K562 (cell line): ENCODE measurements around the gene ELOVL1. TPM values are rescaled to one million over a fixed set of nuclear protein-coding genes. Genes with fewer than 3 reads are reported as not detected.
A peak's percentile ranks its signal among the peaks of the same experiment; 100 is the strongest.

Source experiments
- ATAC-seq: fragments of 200-7000 bp; cut with Tn5 transposase; 3 replicates; pipeline ENCODE4 v1.9.1; 2020; ENCODE audit warnings: moderate library complexity
- BruUV-seq: library from RNA; stranded (reverse); fragments of 400-500 nt; replicated peaks from 2 replicates; lab custom pipeline; 2021; lab: Mats Ljungman, UMichigan
- CTCF ChIA-PET: fragments of 300-600 bp; formaldehyde crosslinking; extraction: SDS; loops from one replicate; lab custom pipeline; 2021; ENCODE audit warnings: low intra/inter-chr PET ratio; lab: Yijun Ruan, JAX
- POLR2A ChIA-PET: fragments of 300-600, 350-650 bp; sonication (Branson Sonifier 250); formaldehyde crosslinking; extraction: SDS; loops from one replicate; lab custom pipeline; 2021; ENCODE audit warnings: antibody characterized with exemption, inconsistent platforms; lab: Yijun Ruan, JAX
- DNase-seq, 4 experiments: peaks; one replicate each; pipeline versions ENCODE4 v3.0.0 to v3.0.0-alpha.2; 2011 to 2018; ENCODE audit warnings: low spot score in 3 of 4, mixed read lengths in 3 of 4; ENCODE audit errors: extremely low read depth in 1 of 4
- FAIRE-seq: peaks from 2 replicates; lab custom pipeline; 2011; peaks lifted over from hg19 to GRCh38; lab: Jason Lieb, UNC
- H2AFZ ChIP-seq: 2 replicates; pipeline ENCODE4 v1.6.0; 2011; ENCODE audit warnings: low read depth, low read length, control low read depth, inconsistent platforms
- H3K27ac ChIP-seq: fragments of 200-600 bp; 3 replicates; pipeline ENCODE4 v1.8.0; 2011; ENCODE audit warnings: low read depth, mild to moderate bottlenecking, control low read depth, inconsistent platforms, low read length, moderate library complexity, mixed read lengths; ENCODE audit errors: extremely low read depth
- H3K27me3 ChIP-seq, 2 experiments: fragments of 300-600 bp in 1 of 2; 2 replicates in 1 of 2; 3 replicates in 1 of 2; pipeline versions ENCODE4 v1.6.0 to v1.8.0; 2011; ENCODE audit warnings: inconsistent platforms in 2 of 2, low read length in 2 of 2, mild to moderate bottlenecking in 1 of 2, mixed read lengths in 1 of 2, moderate library complexity in 1 of 2; ENCODE audit not compliant: control insufficient read depth in 2 of 2, insufficient read depth in 2 of 2
- H3K36me3 ChIP-seq: fragments of 300-600 bp; 3 replicates; pipeline ENCODE4 v1.8.0; 2011; ENCODE audit warnings: mild to moderate bottlenecking, low read length, inconsistent platforms; ENCODE audit not compliant: control insufficient read depth, insufficient read depth
- H3K4me1 ChIP-seq, 2 experiments: fragments of 200-600 bp in 1 of 2; replicated peaks in 1 of 2; 2 replicates in 1 of 2; 3 replicates in 1 of 2; pipeline versions ENCODE4 v1.5.1 to v1.8.0; 2011; ENCODE audit warnings: inconsistent platforms in 2 of 2, low read length in 2 of 2, mild to moderate bottlenecking in 1 of 2, mixed read lengths in 1 of 2, moderate library complexity in 1 of 2; ENCODE audit not compliant: control insufficient read depth in 2 of 2, insufficient read depth in 2 of 2
- H3K4me2 ChIP-seq: 2 replicates; pipeline ENCODE4 v1.6.1; 2011; ENCODE audit warnings: low read length, control low read depth, inconsistent platforms, mixed read lengths; ENCODE audit not compliant: insufficient read depth
- H3K4me3 ChIP-seq: fragments of 200-600 bp; sonication (generic), shearing (Covaris generic); 2 replicates; pipeline ENCODE4 v1.5.1; 2016; ENCODE audit warnings: control low read depth, inconsistent platforms
- H3K79me2 ChIP-seq: fragments of 200-600 bp; 3 replicates; pipeline ENCODE4 v1.8.0; 2011; ENCODE audit warnings: low read length, inconsistent platforms; ENCODE audit not compliant: control insufficient read depth, insufficient read depth
- H3K9ac ChIP-seq, 2 experiments: 2 replicates each; pipeline versions ENCODE4 v1.6.0 to v1.6.1; 2011; ENCODE audit warnings: low read depth in 2 of 2, low read length in 2 of 2, control low read depth in 1 of 2, inconsistent platforms in 1 of 2, mild to moderate bottlenecking in 1 of 2, mixed read lengths in 1 of 2; ENCODE audit not compliant: insufficient read depth in 1 of 2
- H3K9me1 ChIP-seq: one replicate; pipeline ENCODE4 v1.6.0; 2011; ENCODE audit warnings: inconsistent platforms, mild to moderate bottlenecking, low read length, moderate library complexity; ENCODE audit not compliant: control insufficient read depth, insufficient read depth
- H3K9me3 ChIP-seq: replicated peaks from 2 replicates; pipeline ENCODE4 v1.5.1; 2011; ENCODE audit warnings: low read depth, low read length, inconsistent platforms; ENCODE audit not compliant: control insufficient read depth, insufficient read depth
- H4K20me1 ChIP-seq: replicated peaks from 2 replicates; pipeline ENCODE4 v1.6.1; 2011; ENCODE audit warnings: low read length, inconsistent platforms, mixed read lengths; ENCODE audit not compliant: control insufficient read depth, insufficient read depth
- ARNT ChIP-seq, 2 experiments: fragments of 450-650 bp; IDR thresholded peaks; 2 replicates each; pipeline ENCODE4 v1.6.1; 2016; ENCODE audit warnings: mild to moderate bottlenecking in 1 of 2
- ESRRB ChIP-seq: fragments of 250-450 bp; sonication (Bioruptor Pico); IDR thresholded peaks from 2 replicates; pipeline ENCODE4 v1.5.0; 2020; ENCODE audit warnings: mild to moderate bottlenecking, moderate library complexity, borderline replicate concordance
- FIP1L1 ChIP-seq: fragments of 200-400 bp; formaldehyde crosslinking; IDR thresholded peaks from 2 replicates; pipeline ENCODE4 v1.6.1; 2018; ENCODE audit warnings: mild to moderate bottlenecking, low read depth, low read length; ENCODE audit not compliant: poor library complexity, severe bottlenecking
- GABPB2 ChIP-seq: fragments of 250-450 bp; sonication (Bioruptor Pico); conservative IDR thresholded peaks from 2 replicates; pipeline ENCODE4 v1.5.1; 2021; ENCODE audit warnings: mild to moderate bottlenecking
- HINFP ChIP-seq: fragments of 450-650 bp; conservative IDR thresholded peaks from 2 replicates; pipeline ENCODE4 v1.6.1; 2016; ENCODE audit warnings: missing genetic modification characterization, low read depth, mild to moderate bottlenecking, control low read depth, missing compliant biosample characterization
- MAFG ChIP-seq: fragments of 450-650 bp; conservative IDR thresholded peaks from 2 replicates; pipeline ENCODE4 v1.6.1; 2016; ENCODE audit warnings: missing genetic modification characterization, missing compliant biosample characterization
- PHF21A ChIP-seq: fragments of 450-650 bp; IDR thresholded peaks from 2 replicates; pipeline ENCODE4 v1.6.1; 2017; ENCODE audit warnings: low read depth, borderline replicate concordance
- SREBF1 ChIP-seq: fragments of 150-350 bp; IDR thresholded peaks from 2 replicates; pipeline ENCODE4 v1.6.1; 2014; ENCODE audit warnings: antibody characterized with exemption, low read depth, low read length, borderline replicate concordance
- STAT5A ChIP-seq: IDR thresholded peaks from 2 replicates; pipeline ENCODE4 v1.6.1; 2012; ENCODE audit warnings: low read length, inconsistent platforms, borderline replicate concordance
- ZNF316 ChIP-seq: fragments of 450-650 bp; IDR thresholded peaks from 2 replicates; pipeline ENCODE4 v1.6.1; 2016
- WGBS: fragments of 100-300 bp; shearing (Covaris generic); methylation state at CpG from one replicate; pipeline ENCODE4 v1.1.6; 2016; ENCODE audit warnings: low coverage, mixed read lengths; ENCODE audit not compliant: insufficient coverage; ENCODE audit errors: missing lambda C conversion rate; 5-methylcytosine and 5-hydroxymethylcytosine counted together
- in situ Hi-C: fragments of 300-500 bp; cut with MboI; formaldehyde crosslinking; loops from 4 replicates; pipeline ENCODE4 v1.15.0; 2018; ENCODE audit warnings: inconsistent platforms, mixed read lengths
- intact Hi-C: fragments of 100-400 bp; cut with micrococcal nuclease; formaldehyde crosslinking; loops from 2 replicates; pipeline ENCODE4 v1.14.2; 2022
- polyA plus RNA-seq, 8 experiments: library from polyadenylated mRNA; depleted of rRNA in 4 of 8; stranded (reverse) in 5 of 8; unstranded in 3 of 8; fragments of >200 nt; fragmentation: Nextera tagmentation in 2 of 8; fragmentation: Illumina TruSeq in 1 of 8; extraction: Ambion mirVana in 2 of 8; extraction: Trizol in 1 of 8; gene quantifications; 2 replicates each; pipeline versions ENCODE4 v1.2.1 to v1.2.3, GENCODE V29; 2011 to 2014; ENCODE audit warnings: inconsistent platforms in 1 of 8, missing spikeins in 1 of 8
- total RNA-seq, 7 experiments: library from RNA; depleted of rRNA in 6 of 7; stranded (reverse); fragments of >200 nt in 6 of 7; fragmentation: Illumina TruSeq in 2 of 7; extraction: Trizol in 2 of 7; gene quantifications; 2 replicates each; pipeline versions ENCODE4 v1.2.1 to v1.2.3, GENCODE V29; 2011 to 2021; ENCODE audit warnings: low replicate concordance in 1 of 7

Gene ELOVL1
- total and polyA plus RNA-seq, 9 of the 15 experiments (the other 6 are each of a cell fraction or from before 2014, with no cell fraction given): 51.0 to 157 (median 70.3) TPM

DNA sequence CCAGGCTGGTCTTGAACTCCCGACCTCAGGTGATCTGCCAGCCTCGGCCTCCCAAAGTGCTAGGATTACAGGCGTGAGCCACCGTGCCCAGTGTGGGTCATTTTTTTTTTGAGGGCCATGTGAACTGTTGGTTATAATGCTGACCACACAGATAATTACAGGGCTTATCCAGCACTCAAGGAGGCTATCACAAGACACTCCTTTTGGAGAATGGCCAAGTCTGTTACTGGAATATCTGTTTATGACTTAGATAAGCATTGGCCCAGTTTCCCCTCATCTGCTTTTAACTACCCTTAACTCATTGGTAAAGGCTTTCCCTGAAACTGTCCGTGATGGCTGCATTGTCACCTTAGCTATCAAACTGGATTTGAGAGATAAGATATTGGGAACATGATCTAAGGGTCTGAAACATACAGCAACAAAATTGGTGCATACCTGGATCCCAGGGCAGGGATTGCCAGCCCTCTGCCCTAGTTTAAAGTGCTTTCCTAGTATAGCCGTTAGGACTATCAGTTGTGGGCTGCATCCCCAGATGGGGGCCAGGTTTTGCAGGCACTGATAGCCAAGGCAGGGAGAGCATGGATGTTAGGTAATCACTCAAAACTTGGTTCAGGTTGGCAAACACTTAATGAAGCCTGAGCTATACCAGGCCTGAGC is 37.5 kb upstream of the ELOVL1 start:
- peak; percentile 67 to 87 (median 70) for DNase-seq
- TF ChIP-seq HINFP (tag): no peak
- TF ChIP-seq PHF21A: no peak
- TF ChIP-seq ZNF316: peak; percentile 98
- TF ChIP-seq MAFG: peak; percentile 95
- TF ChIP-seq SREBF1: no peak
- peak in 1 of 2 experiments; percentile 60; a peak in 2 of 4 replicates for TF ChIP-seq ARNT (IDR thresholded peaks at IDR 0.05)
- TF ChIP-seq FIP1L1: no peak
- TF ChIP-seq ESRRB (CRISPR knock-in tag): no peak
- TF ChIP-seq STAT5A: peak; percentile 68; the same call in 1 of the 2 replicates
- TF ChIP-seq GABPB2 (CRISPR knock-in tag): no peak

More for the DNA sequence above, 37.5 kb upstream of the ELOVL1 start:
- intact Hi-C loops: no loop called here
- Histone ChIP-seq H3K9me3 (no peaks in the 10 kb centered on the region), H3K4me2 (peak overlapping the region; percentile 43; the same call in 1 of the 2 replicates), H3K9ac (no peak overlapping the region), H3K27ac (no peak overlapping the region), H3K27me3 (no peaks in the 10 kb centered on the region), H3K4me1 (peaks cover 11 to 22% of the 10 kb centered on the region in 2 experiments; a peak in 4 of 5 replicates), H2AFZ (no peak overlapping the region), H4K20me1 (peaks cover 27% of the 10 kb centered on the region), H3K36me3 (peaks cover 41% of the 10 kb centered on the region), H3K79me2 (no peaks in the 10 kb centered on the region), H3K4me3 (no peak overlapping the region), H3K9me1 (no peaks in the 10 kb centered on the region)
- POLR2A ChIA-PET: interaction anchor here (0.6 to 1.1 kb wide), 2 partner anchors 8 to 13 kb away, joined by 3 read pairs; no protein-coding TSS in a partner anchor
- peak; percentile 86 for ATAC-seq
- BruUV-seq: no TSS peak
- 18% methylated on average over 6 of the region's 6 CpGs for WGBS
- FAIRE-seq: peak; percentile 72
- CTCF ChIA-PET: no interaction called here
- in situ Hi-C loops: no loop called here
